Left renal cortex interstitium (tissue), 4 donors: ENCODE data around the gene RMRP. TPM values are rescaled to one million over a fixed set of nuclear protein-coding genes. Genes with fewer than 3 reads are reported as not detected.

Experiments
- DNase-seq, 4 donors: peaks; one replicate each; pipeline ENCODE4 v3.0.0-alpha.2; 2013; ENCODE audit warnings: low read depth in 4 of 4, low spot score in 2 of 4, missing footprints in 1 of 4
- polyA plus RNA-seq, 4 donors: library from polyadenylated mRNA; unstranded; fragments of 120-200 nt; gene quantifications; one replicate each; pipeline ENCODE4 v1.2.1, GENCODE V29; 2013; ENCODE audit not compliant: insufficient read length in 4 of 4

The RMRP gene
- polyA plus RNA-seq, 4 donors: not detected

DNA sequence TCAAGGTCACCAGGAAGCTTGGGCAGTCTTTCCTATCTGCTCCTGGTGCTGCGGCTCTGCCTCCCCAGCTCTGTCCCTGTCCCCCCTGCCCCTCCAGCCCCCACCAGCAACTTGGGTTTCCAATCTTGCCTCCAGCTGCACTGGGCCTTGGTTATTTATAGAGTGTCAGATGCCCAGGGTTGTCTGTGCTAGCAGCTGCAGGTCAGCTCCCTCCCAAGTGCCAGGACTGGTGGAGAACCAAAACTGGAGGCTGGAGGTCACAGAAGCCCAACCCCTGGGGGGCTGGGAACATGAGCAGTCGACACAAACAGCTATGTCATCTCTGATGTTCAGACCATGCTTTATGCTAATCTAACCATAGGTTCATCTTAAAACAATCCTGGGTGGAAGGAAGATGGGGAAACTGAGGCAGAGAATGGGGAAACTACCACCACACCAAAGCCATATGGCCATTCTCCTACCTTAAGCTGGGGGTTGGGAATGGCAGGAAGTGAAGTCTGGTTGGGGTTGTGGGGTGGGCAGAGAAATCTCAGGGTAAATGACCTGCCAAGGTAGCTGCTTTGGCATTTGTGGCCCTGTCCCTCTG, 30.2 kb upstream of the RMRP start:
- DNase-seq: no peak

DNA sequence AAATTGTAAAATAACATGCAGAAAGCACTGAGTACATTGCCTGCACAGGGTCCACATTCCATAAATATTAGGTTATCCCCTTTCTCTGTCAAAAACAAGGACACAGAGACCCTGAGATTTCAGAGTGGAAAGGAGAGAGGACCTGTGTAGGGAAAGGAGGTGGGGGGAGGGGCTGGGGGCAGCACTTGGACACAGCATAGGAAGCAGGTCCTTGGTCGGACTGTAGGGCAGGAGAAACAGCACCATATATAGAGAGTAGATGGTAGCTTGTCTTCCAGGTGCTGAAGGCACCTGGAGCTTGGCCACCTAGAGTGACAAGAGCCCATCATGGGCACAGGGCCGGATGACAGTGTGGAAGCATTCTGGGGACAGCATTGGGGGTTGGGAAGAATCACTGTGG, 29.5 kb upstream of the RMRP start:
- DNase-seq: no peak

DNA sequence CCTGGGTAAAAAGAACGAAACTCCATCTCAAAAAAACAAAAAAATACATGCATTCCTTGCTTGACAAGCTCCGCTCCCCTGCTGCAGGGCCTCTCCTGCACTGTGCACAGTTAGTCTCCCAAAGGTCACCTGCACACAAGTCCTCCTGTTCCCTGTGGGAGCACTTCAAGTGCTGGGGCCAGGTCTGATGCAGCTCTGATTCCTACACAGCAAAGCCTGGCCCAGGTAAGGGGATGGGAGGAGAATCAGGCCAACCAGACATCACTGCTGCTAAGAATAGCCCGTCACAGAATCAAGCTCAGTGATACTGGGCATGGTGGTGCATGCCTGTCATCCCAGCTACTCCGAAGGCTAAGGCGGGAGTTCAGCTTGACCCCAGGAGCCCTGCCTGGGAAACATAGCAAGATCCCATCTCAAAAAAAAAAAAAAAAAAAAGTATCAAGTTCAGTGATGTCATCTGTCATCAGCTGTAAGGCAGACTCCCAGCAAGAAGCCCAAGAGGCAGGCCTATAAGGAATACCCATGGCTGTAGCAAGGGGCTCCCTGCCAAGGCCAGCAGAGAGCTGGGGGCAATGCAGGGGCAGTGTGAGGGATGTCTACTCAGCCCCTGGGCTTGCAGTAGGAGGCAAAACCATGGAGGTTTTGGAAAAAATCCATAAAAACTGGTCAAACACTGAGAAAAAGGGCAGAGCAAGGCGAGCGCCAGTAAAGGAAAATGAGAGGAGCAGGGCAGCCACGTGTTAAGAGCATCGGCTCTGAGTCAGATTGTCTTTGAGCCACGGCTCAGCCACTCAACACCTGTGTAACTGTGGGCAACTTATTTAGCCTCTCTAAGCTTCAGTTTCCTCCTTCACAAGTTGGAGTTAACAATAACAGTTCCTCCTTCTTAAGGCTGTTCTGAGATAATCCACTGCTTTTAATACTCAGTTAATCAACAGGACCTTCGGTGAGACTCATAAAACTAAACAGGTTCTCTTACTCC, 28.7 kb upstream of the RMRP start:
- DNase-seq: no peak

DNA sequence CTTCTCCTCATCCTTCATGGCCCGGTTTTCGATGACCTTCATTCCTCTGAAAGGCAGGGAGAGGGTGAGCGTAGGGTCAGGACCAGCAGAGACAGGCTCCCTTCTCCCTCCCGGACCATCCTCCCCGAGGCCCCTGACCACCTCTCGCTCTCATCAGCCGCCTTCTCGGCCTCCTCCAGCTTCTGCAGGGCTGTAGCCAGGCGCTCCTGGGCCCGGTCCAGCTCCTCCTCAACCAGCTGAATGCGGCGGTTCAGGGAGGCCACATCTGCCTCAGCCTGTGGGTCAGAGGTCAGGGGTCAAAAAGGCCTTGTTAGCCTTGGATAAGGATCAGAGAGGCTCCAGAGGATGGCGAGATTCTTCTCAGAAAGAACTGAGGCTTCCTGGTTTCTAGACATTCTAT, 27.7 kb upstream of the RMRP start:
- no peak for DNase-seq

DNA sequence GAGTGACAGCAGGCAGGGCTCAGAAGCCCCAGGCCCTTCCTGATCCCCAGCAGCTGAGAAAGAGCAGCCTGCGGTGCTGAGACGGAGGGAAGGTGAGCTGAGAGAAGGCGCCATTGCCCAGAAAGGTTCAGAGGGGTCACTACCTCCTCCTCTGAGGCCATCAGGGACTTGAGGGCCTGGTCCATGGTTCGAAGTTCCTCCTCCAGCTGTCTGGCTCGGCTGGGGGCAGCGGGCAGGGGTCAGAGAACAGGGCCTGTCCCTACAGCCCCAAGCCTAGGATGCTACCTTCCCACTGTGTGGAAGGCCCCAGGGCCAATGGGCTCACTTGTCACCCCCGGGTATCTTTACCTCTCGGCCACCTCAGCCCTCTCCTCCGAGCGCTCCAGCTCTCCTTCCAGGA, 27.1 kb upstream of the RMRP start:
- DNase-seq: no peak

DNA sequence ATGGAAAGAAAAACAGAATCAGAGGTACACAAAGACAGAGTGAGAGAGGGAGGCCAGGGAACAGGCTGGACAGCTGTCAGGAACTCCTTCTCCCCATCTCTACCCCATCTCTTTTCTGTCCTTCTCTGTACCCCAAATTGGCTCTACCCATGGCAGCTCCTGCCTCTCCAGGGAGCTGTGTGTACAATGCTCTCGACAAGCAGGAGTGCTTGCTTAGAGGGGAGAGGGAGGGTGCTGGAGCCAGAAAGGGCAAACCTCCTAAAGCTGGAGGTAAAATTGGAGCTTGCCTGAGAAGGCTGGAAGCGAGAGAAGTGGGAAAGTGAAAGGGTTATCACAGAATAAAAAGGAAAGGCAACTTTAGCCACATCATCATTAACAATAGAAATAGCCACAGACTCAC, 25.5 kb upstream of the RMRP start:
- no peak for DNase-seq

DNA sequence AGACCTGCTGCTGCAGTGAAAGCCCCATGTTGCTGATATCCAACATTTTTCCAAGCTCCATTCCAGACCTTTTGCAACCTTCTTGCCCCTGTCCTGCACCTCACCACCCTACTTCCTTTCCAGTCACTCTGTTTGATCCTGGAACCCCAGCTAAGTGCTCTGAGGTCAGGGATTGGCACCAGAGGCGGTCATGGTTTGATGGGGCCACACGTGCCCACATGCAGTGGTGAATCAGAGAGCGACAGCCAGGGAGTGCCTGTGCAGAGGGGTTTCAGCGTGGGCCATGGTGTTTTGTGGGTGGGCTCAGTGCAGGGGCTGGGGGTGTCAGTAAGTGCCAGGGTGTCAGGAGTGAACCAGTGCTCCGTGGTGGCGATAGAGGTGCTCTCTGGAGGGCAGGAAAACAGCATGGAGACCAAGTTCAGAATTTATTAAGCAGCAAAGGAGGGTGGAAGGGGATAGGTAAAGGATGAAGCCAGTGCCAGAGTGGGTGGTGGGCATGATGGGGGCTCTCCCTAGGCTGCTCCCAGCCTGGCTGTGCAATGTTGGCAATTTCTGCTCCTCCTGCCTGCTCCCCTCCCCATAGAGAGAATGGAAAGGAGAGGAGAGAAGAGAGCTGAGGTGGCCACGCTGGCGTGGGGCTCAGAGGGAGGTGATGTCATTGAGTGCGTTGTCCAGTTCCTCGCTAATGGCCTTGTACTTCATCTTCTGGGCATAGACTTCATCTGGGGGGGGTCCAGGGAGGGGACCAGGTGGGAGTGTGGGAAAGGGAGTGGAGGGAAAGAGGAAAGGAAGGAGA, 24.9 kb upstream of the RMRP start:
- DNase-seq: no peak

DNA sequence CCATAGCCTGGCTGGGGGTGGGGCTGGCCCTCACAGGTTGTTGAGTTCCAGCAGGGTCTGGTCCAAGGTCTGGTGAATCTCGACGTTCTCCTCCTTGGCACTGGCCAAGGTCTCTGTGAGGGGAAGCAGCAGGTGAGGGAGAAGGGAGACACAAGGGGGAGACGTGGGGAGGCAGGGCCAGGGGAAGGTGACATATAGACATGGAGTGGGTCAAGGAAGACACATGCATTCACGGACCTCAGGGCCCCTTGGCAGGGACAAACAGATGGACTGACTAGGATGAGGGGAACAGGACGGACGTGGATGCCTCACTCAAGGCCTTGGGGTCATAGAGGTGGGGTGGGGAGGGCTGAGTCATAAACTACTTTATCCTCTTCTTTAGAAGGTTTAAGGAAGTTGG, 24.2 kb upstream of the RMRP start:
- DNase-seq: no peak

DNA sequence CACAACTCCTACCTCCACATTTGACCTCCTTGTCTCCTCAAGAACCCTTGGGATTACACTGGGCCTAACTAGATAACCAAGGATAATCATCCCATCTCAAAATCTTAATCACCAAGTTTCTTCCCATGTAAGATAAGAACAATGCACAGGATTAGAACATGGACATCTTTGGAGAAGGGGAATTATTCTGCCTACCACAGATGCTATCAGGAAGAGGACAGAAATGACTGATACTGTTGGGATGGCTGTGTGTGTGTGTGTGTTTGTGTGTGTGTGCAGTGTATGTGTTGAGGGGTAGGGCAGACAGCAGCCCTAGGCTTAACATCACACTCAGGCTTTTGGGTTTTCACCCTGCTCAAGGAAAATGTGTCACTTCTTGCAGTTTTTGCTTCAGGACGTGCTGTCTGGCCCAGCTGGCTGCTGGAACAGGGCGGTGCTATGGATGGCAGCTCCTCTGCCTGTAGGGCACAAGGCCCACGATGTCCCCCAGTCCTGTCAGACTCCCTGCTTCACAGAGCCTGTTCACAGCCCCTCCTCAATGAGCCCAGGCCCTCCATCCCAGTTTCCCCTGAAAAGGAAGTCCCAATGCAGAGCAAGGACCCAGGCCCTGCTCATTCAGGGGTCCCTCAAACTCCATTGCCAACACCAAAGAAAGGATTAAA, 23.7 kb upstream of the RMRP start:
- DNase-seq: no peak

DNA sequence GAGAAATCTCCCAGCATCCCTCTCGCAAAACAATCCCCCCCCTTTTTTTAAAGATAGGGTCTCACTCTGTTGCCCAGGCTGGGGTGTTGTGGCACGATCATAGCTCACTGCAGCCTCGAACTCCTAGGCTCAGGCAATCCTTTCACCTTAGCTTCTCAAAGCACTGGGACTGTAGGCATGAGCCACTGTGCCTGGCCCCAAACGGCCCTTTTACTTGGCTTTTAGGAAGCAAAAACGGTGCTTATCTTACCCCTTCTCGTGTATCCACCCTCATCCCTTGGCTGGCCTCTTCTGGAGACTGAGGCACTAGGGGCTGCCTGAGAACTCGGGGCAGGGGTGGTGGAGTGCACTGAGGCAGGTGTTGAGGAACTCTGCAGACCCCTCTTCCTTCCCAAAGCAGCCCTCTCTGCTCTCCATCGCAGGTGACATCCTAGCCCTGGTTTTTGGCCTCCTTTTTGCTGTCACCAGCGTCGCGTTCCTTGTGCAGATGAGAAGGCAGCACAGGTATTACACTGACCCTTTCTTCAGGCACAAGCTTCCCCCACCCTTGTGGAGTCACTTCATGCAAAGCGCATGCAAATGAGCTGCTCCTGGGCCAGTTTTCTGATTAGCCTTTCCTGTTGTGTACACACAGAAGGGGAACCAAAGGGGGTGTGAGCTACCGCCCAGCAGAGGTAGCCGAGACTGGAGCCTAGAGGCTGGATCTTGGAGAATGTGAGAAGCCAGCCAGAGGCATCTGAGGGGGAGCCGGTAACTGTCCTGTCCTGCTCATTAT, 22.7 kb upstream of the RMRP start:
- no peak for DNase-seq

DNA sequence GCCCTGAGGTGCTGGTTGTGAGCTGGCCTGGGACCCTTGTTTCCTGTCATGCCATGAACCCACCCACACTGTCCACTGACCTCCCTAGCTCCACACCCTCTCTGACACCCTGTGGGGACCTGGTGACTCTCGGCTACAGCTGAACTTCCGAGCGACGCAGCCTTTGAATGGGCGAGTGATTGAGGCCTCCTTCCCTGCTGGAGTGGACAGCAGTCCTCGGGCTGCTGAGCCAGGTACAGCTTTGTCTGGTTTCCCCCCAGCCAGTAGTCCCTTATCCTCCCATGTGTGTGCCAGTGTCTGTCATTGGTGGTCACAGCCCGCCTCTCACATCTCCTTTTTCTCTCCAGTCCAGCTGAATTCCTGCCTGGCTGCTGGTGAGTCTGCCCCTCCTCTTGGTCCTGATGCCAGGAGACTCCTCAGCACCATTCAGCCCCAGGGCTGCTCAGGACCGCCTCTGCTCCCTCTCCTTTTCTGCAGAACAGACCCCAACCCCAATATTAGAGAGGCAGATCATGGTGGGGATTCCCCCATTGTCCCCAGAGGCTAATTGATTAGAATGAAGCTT, 22.0 kb upstream of the RMRP start:
- no peak for DNase-seq

DNA sequence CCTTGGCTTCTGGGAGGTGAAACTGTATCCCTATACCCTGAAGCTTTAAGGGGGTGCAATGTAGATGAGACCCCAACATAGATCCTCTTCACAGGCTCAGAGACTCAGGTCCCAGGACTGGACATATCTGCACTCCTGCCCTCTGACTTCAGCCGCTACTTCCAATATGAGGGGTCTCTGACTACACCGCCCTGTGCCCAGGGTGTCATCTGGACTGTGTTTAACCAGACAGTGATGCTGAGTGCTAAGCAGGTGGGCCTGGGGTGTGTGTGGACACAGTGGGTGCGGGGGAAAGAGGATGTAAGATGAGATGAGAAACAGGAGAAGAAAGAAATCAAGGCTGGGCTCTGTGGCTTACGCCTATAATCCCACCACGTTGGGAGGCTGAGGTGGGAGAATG, 21.3 kb upstream of the RMRP start:
- DNase-seq: no peak

DNA sequence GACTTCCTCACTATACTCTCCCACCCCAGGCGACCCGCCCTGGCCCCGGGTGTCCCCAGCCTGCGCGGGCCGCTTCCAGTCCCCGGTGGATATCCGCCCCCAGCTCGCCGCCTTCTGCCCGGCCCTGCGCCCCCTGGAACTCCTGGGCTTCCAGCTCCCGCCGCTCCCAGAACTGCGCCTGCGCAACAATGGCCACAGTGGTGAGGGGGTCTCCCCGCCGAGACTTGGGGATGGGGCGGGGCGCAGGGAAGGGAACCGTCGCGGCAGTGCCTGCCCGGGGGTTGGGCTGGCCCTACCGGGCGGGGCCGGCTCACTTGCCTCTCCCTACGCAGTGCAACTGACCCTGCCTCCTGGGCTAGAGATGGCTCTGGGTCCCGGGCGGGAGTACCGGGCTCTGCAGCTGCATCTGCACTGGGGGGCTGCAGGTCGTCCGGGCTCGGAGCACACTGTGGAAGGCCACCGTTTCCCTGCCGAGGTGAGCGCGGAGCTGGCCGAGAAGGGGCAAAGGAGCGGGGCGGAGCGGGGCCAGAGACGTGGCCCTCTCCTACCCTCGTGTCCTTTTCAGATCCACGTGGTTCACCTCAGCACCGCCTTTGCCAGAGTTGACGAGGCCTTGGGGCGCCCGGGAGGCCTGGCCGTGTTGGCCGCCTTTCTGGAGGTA, 18.0 kb upstream of the RMRP start:
- DNase-seq: peak in 1 of 4 donors; percentile 77

DNA sequence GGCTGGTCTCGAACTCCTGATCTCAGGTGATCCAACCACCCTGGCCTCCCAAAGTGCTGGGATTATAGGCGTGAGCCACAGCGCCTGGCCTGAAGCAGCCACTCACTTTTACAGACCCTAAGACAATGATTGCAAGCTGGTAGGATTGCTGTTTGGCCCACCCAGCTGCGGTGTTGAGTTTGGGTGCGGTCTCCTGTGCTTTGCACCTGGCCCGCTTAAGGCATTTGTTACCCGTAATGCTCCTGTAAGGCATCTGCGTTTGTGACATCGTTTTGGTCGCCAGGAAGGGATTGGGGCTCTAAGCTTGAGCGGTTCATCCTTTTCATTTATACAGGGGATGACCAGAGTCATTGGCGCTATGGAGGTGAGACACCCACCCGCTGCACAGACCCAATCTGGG, 17.4 kb upstream of the RMRP start:
- no peak for DNase-seq

DNA sequence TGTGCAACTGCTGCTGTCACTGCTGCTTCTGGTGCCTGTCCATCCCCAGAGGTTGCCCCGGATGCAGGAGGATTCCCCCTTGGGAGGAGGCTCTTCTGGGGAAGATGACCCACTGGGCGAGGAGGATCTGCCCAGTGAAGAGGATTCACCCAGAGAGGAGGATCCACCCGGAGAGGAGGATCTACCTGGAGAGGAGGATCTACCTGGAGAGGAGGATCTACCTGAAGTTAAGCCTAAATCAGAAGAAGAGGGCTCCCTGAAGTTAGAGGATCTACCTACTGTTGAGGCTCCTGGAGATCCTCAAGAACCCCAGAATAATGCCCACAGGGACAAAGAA, 16.2 kb upstream of the RMRP start:
- DNase-seq: no peak

DNA sequence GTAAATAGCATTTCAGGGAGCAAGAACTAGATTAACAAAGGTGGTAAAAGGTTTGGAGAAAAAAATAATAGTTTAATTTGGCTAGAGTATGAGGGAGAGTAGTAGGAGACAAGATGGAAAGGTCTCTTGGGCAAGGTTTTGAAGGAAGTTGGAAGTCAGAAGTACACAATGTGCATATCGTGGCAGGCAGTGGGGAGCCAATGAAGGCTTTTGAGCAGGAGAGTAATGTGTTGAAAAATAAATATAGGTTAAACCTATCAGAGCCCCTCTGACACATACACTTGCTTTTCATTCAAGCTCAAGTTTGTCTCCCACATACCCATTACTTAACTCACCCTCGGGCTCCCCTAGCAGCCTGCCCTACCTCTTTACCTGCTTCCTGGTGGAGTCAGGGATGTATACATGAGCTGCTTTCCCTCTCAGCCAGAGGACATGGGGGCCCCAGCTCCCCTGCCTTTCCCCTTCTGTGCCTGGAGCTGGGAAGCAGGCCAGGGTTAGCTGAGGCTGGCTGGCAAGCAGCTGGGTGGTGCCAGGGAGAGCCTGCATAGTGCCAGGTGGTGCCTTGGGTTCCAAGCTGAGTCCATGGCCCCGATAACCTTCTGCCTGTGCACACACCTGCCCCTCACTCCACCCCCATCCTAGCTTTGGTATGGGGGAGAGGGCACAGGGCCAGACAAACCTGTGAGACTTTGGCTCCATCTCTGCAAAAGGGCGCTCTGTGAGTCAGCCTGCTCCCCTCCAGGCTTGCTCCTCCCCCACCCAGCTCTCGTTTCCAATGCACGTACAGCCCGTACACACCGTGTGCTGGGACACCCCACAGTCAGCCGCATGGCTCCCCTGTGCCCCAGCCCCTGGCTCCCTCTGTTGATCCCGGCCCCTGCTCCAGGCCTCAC, 15.6 kb upstream of the RMRP start, which contains the start of gene CA9:
Gene CA9 (plus strand): TSS at position 797 of the 893 bp plus-strand sequence. CDS start 32 bp downstream, at position 829.
- no peak for DNase-seq

DNA sequence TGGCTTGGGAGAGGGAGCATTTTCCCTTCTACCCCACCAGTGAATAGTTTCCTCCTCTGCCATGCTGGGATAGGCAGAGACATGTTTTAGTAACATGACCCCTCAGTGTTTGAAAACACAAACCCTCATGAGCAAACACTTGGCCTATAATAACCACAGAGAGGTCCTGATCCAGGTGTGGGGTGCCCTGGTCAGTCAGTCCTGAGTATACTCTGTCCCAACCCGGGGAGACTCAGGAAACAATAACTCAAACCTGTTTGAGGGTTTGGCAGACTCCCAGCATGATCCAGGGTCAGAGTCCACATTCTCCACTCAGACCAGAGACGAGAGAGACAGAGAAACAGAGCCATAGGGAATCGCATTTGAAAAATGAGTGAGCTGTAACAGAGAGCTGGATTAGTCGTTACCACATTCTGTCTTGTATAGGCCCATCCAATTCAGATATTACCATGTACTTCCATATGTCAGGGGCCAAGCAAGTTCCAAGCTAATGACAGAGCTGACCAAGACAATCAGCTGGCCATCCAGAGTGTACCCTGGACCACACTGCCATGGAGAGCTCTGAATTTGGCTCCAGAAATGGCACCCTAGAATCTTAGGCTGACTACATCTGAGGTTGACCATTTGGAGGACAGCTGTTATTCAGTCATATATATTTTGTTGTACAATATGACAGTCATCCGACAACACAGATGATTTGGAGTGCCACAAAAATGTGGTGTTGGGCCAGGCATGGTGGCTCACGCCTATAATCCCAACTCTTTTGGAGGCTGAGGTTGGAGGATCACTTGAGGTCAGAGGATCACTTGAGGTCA, 11.7 kb upstream of the RMRP start:
- no peak for DNase-seq
